Stimulated activated CD8-positive, alpha-beta memory T cell treated with anti-CD3 and anti-CD28 coated beads, Interleukin-4, amount 100 ng/mL, for 24 hours (primary cell): ENCODE data around the gene LENG1.
A peak's percentile ranks its signal among the peaks of the same experiment; 100 is the strongest.
"Not testable (repeated sequence)": the region's sequence is repeated elsewhere in the genome, so short reads cannot be mapped to it uniquely, and the experiment has no call there.

Source experiments
- DNase-seq: peaks from one replicate; pipeline ENCODE4 v3.0.0-alpha.2; 2020; ENCODE audit warnings: low read depth

The LENG1 gene

GRCh38 chr19:54189735-54190502 lies 30.4 kb upstream of the LENG1 start:
- peak; percentile 100 for DNase-seq

GRCh38 chr19:54189145-54189734 lies 29.7 kb upstream of the LENG1 start, which contains the start of gene MBOAT7:
MBOAT7 (minus strand) TSS chr19:54189580; CDS start chr19:54188508, 1,072 bp downstream.
- no peak for DNase-seq

GRCh38 chr19:54188215-54188871 lies 28.8 kb upstream of the LENG1 start:
- no peak for DNase-seq

- DNase-seq: no peak
Measured at GRCh38 chr19:54186934-54187381, 27.4 kb upstream of the LENG1 start.

GRCh38 chr19:54186351-54186750 lies 26.8 kb upstream of the LENG1 start:
- no peak for DNase-seq

- DNase-seq: no peak
Measured at GRCh38 chr19:54183431-54183830, 23.9 kb upstream of the LENG1 start.

GRCh38 chr19:54181894-54182293 lies 22.4 kb upstream of the LENG1 start:
- not testable (repeated sequence) for DNase-seq

- no peak for DNase-seq
Measured at GRCh38 chr19:54180691-54181091, 21.2 kb upstream of the LENG1 start.

GRCh38 chr19:54179921-54180461 lies 20.5 kb upstream of the LENG1 start:
- DNase-seq: no peak

GRCh38 chr19:54179262-54179852 lies 19.8 kb upstream of the LENG1 start:
- DNase-seq: no peak

GRCh38 chr19:54178581-54179261 lies 19.2 kb upstream of the LENG1 start:
- no peak for DNase-seq

GRCh38 chr19:54173951-54174834 lies 14.7 kb upstream of the LENG1 start:
- DNase-seq: no peak

GRCh38 chr19:54173359-54173699 lies 13.8 kb upstream of the LENG1 start:
- no peak for DNase-seq

- no peak for DNase-seq
Measured at GRCh38 chr19:54172471-54173358, 13.2 kb upstream of the LENG1 start, which contains the start of gene TMC4. TMC4 (minus strand) TSS chr19:54173160; CDS start chr19:54173117, 43 bp downstream.

- not testable (repeated sequence) for DNase-seq
Measured at GRCh38 chr19:54171736-54172431, 12.4 kb upstream of the LENG1 start.

- DNase-seq: no peak
Measured at GRCh38 chr19:54169149-54169740, 9.7 kb upstream of the LENG1 start.

- peak; percentile 89 for DNase-seq
Measured at GRCh38 chr19:54168174-54168917, 8.8 kb upstream of the LENG1 start.

GRCh38 chr19:54165222-54165621 lies 5.7 kb upstream of the LENG1 start:
- no peak for DNase-seq
